ENCODE results near the gene ATG4B.

The ATG4B gene

GRCh38 chr2:241613017-241613780, 24.3 kb upstream of the ATG4B start:
- no peak for DNase-seq

DNA sequence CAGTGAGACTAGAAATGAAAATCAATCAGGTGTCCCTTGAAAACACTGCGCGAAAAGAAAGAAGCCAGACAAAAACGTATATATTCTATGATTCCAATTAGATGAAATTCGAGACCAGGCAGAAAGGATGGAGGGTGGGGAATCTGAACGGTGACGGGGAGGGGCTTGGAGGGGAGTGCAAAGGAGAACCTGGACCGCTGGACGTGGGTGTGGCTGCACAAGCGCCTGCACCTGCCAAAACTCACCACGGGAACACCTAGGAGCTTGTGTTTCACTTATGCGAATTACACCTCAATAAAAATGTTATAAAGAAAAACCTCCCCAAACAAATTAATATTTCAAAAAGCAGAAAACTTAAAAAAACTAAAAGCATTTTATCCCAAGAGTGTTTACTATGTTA, 22.5 kb upstream of the ATG4B start:
- DNase-seq, result no peak

GRCh38 chr2:241615522-241616052, 21.9 kb upstream of the ATG4B start:
- DNase-seq, result no peak

GRCh38 chr2:241616168-241617125, 21.0 kb upstream of the ATG4B start:
- DNase-seq, result no peak

DNA sequence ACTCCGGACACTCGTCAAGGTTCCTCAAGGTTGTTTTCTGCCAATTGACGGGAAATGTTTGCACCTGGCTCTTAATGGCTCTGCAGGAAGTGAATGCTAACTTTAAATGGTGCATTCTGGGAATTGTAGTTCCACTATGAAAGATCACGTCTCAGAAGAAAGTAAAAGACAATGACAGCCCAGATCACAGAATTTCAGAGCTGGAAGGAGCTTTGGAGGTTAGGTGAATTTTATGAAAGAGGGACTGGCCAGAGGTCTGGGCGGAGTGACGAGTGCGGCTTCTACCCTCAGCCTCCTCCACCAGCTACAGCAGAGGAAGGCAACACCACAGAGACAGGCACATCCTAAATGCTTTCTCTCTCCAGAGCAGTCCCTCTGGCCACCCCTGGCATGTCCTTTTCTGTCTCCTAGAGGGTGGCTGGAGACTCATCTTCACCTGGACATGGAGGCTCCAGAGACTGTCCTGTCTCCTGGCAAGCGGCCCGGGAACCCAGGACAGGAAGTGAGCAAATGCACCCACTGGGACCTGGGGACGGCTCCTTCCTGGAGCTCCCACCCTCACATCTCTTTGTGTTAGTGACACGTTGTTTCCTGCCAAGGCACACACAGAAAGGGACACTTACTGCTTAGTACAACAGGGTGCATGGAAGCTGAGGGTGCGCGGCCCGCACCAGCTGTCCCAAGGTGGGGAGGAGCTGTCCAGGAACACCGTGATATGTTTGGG, 19.9 kb upstream of the ATG4B start:
- peak; percentile 74 for DNase-seq

DNA sequence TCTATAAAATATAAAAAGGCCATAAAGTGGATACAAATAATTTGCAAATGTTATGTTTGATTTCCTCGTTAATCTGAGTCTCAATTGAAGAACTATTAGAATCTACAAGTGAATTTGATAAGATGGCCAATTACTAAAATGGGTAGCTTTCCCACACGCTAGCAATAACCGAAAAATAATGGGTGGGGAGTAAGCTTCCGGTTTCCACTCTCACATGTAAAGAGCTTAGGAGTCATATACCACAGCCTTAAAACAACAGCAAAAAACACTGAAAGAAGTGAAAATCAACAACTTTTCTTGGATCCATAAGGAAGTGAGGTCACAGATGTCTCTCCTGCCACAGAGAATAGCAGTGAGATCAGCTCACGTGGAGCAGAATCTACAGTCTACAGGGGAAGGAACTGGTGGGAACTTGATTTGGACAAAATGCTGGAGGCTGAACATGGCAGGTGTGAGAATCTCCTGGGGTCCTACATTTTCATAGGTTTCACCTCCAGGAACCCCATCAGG, 19.1 kb upstream of the ATG4B start:
- DNase-seq, result no peak

- DNase-seq, result no peak
Observed at GRCh38 chr2:241618829-241619228, 18.7 kb upstream of the ATG4B start.

- no peak for DNase-seq
Observed at GRCh38 chr2:241619597-241620418, 17.7 kb upstream of the ATG4B start.

- DNase-seq, result no peak
Observed at GRCh38 chr2:241620419-241620769, 17.1 kb upstream of the ATG4B start.

DNA sequence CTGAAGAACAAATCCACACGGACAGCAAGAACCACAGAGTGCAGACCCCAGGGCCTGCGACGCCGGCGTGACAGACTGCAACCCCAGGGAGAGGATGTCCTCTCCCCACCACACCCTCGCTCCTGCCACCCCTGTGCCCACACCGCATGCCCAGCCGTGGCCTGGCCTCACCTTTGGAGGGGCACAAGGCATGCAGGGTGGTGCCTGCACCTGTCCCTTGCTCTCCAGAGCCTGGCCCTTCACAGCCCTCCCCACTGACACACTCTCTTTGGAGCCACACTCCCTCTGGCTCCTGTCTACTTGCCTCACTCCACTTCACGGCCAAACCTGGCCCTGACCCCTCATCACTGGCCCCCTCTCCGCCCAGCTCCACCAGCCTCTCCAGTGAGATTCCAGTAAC, 9.8 kb upstream of the ATG4B start:
- DNase-seq, result no peak

DNA sequence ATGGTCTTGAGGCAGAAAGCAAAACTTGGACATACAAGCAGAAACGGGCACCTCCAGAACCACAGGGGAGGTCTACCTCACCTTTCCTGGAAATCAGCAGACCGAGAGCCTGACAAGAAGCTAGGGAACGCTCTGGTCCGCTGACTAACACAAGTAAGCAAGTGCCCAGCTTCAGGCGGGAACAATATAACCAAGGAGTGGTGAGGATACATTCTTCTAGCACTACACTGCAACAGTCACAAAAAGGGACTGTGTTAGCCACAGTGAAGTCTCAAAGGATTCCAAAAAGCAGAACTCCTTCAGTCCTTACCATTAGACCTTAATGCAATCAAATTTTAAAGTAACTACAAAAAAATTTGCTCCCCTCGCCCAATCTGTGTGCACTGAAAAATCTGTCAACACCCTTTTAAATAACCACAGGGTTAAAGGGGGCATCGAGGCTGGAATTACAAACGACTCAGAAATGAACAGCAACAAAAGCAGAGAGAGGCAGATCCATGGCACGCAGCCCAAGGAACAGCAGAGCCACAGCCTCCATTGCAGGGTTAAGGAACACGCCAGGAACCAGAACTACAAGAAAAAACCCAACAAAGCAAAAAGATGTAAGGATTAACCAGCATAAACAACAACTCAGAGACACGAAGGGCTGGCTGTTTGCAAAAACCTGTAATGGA, 7.6 kb upstream of the ATG4B start:
- DNase-seq, result no peak

DNA sequence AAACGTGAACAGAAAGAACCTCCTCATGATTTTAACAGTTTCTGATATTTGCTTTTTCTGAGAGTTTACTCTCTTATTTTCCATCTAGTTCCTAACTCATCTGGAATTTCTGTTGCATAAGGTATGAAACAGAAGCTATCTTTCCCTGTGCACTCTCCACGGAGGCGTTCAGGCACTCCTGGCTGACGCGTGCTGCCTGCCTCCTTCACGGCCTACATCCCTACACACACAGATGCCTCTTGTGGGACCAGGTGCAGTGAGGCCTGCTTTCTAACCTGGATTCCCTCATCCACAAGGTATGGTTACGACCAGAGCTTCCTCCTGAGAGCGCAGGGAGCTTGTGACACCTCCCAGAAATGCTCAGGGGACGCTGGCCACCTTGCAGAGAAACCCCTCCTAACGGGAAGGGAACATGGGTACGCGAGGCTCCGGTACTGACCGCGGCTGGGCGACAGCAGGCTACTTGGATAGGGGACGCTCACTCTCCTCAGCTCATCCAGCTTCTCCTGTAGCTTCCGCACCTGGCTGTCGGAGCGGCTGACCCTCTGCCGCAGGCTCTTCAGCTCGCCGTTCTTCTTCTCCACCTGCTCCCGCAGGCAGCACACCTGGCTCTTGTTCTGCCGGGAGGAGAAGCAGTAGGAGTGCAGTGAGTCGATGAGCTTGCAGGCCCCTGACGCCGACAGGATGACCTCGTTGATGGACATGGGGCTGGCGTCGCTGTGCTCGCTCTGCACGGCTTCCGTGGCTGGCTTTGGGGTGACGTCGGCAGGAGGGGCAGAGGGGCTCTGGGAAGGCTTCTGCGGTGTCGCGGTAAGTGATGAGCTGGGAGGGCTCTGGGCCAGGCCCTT, 4.8 kb upstream of the ATG4B start:
- no peak for DNase-seq

DNA sequence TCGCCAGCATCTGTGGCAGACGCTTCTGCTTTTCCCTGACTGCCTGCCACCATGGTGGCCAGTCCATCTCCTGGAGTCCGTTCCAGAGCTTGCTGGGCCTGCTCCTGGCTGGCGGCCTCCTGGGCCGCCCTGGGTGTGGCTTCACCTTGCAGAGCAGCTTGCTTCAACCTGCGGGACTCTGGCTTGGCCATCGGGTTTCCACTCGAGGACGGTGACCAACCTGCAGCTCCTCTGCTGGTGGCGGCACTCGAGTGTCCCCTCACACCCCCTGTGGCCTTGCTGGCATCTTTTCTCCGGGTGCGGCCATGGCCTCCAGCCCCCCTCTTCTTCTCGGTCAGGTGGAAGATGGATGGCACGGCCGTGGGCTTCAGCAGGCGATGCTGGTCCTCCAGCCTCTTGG, 3.9 kb upstream of the ATG4B start:
- no peak for DNase-seq

- DNase-seq, result no peak
Observed at GRCh38 chr2:241635756-241636155, 1.7 kb upstream of the ATG4B start.

DNA sequence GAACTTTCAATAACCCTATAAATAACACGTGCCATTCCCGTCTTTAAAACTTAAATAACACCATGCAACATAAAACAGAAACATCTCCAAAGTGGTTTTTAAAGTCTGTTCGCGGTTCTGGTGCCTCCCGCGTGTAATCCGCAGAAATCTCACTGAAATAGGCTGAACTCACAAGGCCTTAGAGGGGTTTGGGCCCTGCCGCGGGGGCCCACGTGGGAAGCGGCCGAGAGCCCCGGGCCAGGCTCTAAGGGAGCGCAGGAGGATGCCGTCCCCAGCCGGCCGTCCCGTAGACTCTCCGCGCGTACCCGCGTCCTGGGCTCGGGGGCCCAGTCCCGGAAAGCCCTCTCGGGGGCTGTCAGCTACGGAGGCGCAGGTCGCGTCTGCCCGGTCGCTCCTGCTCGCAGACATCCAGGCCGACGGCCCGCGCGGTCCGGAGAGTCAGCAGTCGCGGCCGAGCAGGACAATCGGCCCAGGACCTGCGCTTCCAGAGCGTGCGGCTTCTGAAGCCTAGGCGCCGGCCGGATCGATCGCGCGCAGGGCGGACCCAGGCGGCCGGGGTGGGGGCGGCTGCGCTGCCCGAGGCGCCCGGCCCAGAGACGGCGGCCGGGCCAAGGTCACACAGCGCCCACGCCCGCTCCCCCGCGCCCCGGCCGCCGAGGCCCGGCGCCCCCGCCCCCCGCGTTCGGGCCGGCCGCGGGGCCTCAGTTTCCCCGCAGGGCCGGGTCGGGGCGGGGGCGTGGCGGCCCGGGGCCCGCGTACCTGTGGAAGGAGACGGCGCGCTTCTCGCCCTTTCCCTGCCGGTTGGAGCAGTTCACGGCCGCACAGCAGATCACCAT, 1.1 kb upstream of the ATG4B start:
- peak; percentile 17 for DNase-seq

DNA sequence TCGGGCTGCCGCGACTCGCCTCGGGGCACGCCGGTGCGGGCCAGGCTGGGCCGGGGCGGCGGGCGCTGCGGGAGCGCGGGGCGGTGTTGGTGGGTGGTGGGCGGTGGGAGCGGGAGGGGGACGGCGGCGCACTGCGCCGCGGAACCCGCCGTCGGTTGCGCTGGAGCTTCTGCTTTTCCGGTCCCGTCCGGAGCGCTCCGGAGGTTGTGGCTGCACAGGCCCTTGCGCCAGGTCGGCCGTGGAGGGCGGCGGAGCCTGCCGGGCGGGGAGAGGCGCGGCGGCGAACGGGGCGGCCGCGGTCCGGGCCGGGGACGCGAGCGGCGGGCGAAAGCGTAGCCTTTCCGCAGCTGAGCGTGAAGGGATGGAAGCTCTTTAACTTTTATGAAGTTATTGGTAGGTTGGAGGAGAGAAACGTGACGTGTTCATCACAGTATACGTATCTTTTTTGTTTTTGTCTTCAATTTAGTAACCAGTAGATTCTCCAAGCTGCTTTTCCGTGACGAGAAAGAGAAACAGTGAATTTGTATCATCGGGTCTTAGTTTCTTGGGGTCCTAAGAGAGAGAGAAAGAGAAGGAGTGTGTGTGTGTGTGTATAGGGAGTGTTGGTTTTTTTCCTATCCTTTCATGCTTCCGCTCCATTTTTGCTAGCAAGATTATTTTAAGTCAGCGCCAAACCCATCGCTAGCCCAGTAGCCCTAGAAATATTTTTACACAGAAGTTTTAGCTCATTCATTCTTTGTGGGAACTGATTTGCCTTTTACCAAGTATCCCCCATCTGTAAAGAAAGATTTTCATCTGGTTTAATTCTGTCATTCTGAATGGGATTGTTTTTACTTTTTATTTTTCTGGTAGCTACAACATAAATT, 535 bp downstream of the ATG4B start:
- no peak for DNase-seq

- no peak for DNase-seq
Observed at GRCh38 chr2:241638940-241639339, 1.4 kb downstream of the ATG4B start.

GRCh38 chr2:241639385-241639784, 1.9 kb downstream of the ATG4B start:
- DNase-seq, result no peak

Data from CD4-positive, alpha-beta T cell treated with Interleukin-21 for 1 hour (primary cell).